NT2/D1 (cell line): ENCODE measurements around the gene CPM.

Source experiments
- DNase-seq: peaks from one replicate; pipeline ENCODE4 v3.0.0-alpha.2; 2011; ENCODE audit warnings: low read depth, low spot score
- H3K27me3 ChIP-seq: 2 replicates; pipeline ENCODE4 v1.6.0; 2011; ENCODE audit warnings: mild to moderate bottlenecking; ENCODE audit not compliant: insufficient read length, insufficient read depth
- H3K36me3 ChIP-seq: 2 replicates; pipeline ENCODE4 v1.6.1; 2011; ENCODE audit warnings: mild to moderate bottlenecking, low read length, mixed read lengths; ENCODE audit not compliant: insufficient read depth, insufficient read length
- H3K4me1 ChIP-seq: 2 replicates; pipeline ENCODE4 v1.5.1; 2011; ENCODE audit not compliant: insufficient read depth, insufficient read length
- H3K4me3 ChIP-seq: 2 replicates; pipeline ENCODE4 v1.5.1; 2011; ENCODE audit warnings: low read depth; ENCODE audit not compliant: insufficient read length
- H3K9ac ChIP-seq: 2 replicates; pipeline ENCODE4 v1.6.0; 2011; ENCODE audit warnings: low read depth; ENCODE audit not compliant: insufficient read length
- H3K9me3 ChIP-seq: 2 replicates; pipeline ENCODE4 v1.5.1; 2011; ENCODE audit warnings: mild to moderate bottlenecking, low read length; ENCODE audit not compliant: insufficient read depth
- SUZ12 ChIP-seq: IDR thresholded peaks from 2 replicates; pipeline ENCODE4 v1.6.1; 2011; ENCODE audit not compliant: insufficient read length, insufficient read depth; ENCODE audit errors: extremely low read depth
- YY1 ChIP-seq: IDR thresholded peaks from 2 replicates; pipeline ENCODE4 v1.6.1; 2011; ENCODE audit not compliant: insufficient read length, insufficient read depth
- ZNF274 ChIP-seq: IDR thresholded peaks from 2 replicates; pipeline ENCODE4 v1.6.1; 2011; ENCODE audit warnings: mild to moderate bottlenecking, low read depth, low read length

Gene CPM

GRCh38 chr12:68893201-68893600 lies 39.8 kb downstream of the CPM start:
- Histone ChIP-seq H3K27me3 (no peaks in the 10 kb centered on the region), H3K36me3 (no peaks in the 10 kb centered on the region), H3K4me3 (no peak overlapping the region), H3K4me1 (no peaks in the 10 kb centered on the region), H3K9ac (no peak overlapping the region), H3K9me3 (no peaks in the 10 kb centered on the region)
- TF ChIP-seq SUZ12 (no peak), ZNF274 (no peak), YY1 (no peak)
- no peak for DNase-seq

DNA sequence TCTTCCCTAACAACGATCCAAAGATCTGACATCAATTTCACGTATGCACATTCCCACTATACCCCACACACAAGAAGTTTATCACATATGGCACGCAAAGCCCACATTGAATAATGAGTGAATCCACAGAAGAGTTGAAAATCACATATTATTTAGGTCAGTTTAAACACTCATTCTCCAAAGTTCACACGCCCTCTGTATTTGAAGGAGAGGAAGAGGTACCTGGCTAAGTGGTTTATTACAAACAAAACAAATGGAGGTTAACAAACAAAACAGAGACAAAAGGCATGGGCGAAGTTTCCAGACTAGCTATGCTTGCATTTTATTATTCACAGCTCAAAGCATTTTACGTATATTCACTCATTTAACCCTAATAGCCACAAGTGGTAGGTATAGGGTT lies 41.8 kb downstream of the CPM start:
- TF ChIP-seq ZNF274, result no peak
- no peak for TF ChIP-seq YY1
- no peak for TF ChIP-seq SUZ12
- H3K4me1 ChIP-seq, result no peaks in the 10 kb centered on the region
- no peak for DNase-seq
- no peaks in the 10 kb centered on the region for H3K27me3 ChIP-seq
- H3K4me3 ChIP-seq, result no peak overlapping the region
- no peaks in the 10 kb centered on the region for H3K9me3 ChIP-seq
- no peaks in the 10 kb centered on the region for H3K36me3 ChIP-seq
- H3K9ac ChIP-seq, result no peak overlapping the region

- Histone ChIP-seq H3K9me3 (no peaks in the 10 kb centered on the region), H3K9ac (no peak overlapping the region), H3K4me1 (no peaks in the 10 kb centered on the region), H3K36me3 (no peaks in the 10 kb centered on the region), H3K27me3 (no peaks in the 10 kb centered on the region), H3K4me3 (no peak overlapping the region)
- DNase-seq, result no peak
- TF ChIP-seq ZNF274 (no peak), YY1 (no peak), SUZ12 (no peak)
Observed at GRCh38 chr12:68890701-68891113, 42.3 kb downstream of the CPM start.

DNA sequence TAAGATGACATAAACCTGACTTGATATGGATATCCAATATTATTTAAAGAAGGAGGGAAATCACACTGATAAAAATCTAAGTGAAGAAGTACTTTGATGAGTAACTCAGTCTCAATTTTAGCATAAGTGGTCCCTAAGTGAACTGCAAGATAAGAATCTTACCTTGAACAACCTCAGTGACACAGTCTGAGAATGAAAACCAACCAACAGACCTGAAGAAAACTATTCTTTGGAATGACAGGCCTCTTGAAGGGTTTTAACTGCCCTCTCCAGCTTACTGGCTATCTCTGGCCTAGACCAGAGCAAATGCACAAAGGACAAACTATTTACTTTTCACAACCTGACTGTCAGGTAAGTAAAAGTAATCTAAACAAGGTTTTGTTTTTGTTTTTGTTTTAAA lies 44.7 kb downstream of the CPM start:
- H3K9ac ChIP-seq, result no peak overlapping the region
- no peak for DNase-seq

GRCh38 chr12:68887641-68888040 lies 45.3 kb downstream of the CPM start:
- no peak for TF ChIP-seq SUZ12
- no peak for TF ChIP-seq YY1
- no peak for TF ChIP-seq ZNF274
- DNase-seq, result no peak
- Histone ChIP-seq H3K9me3 (no peaks in the 10 kb centered on the region), H3K36me3 (no peaks in the 10 kb centered on the region), H3K9ac (no peak overlapping the region), H3K4me1 (peaks cover 2% of the 10 kb centered on the region), H3K4me3 (no peak overlapping the region), H3K27me3 (no peaks in the 10 kb centered on the region)

More for the DNA sequence above, 44.7 kb downstream of the CPM start:
- Histone ChIP-seq H3K4me1 (peaks cover 2% of the 10 kb centered on the region), H3K4me3 (no peak overlapping the region), H3K36me3 (no peaks in the 10 kb centered on the region), H3K9me3 (no peaks in the 10 kb centered on the region), H3K27me3 (no peaks in the 10 kb centered on the region)
- TF ChIP-seq SUZ12, result no peak
- no peak for TF ChIP-seq YY1
- TF ChIP-seq ZNF274, result no peak

DNA sequence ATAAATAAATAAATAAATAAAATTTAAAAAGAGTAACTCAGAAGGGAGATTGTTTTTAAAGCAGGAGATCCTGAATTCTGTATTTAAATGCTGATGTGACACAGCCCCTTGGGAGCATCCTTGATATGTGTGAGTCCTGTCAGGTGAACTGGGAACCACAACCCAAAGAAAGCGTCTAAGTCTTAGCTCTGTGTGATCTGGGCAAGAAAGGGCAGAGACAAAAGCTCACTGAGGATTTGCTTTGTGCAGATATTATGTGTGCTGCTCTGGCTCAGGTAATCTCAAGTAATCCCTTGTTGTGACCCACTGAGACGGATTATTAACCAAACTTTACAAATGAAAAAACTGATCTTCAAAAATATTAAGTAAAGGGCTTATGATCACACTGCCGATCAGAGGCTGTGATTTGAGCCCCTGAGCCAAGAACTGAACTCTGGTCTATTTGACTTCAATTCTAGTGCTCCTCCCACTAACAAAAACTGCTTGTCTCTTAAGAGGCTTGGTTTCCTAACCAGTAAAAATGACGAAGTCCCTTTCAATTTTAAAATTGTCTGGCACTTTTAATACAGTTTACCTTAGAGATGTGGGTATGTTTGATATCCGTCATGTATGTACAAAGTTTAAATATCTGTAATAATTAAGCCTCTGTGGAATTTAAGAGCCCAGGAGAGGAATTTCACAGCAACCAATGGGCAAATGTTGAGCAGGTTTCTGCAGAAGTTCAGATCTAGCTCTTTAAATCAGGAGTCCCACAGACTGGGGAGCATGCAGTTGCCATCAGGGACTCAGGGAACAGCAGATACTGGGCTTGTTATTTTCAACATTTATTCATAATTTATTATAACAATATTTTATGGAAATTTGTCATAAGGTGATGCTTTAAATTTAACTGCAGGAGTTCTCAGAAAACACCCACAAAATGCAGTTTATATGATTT lies 46.1 kb downstream of the CPM start:
- Histone ChIP-seq H3K36me3 (no peaks in the 10 kb centered on the region), H3K4me3 (no peak overlapping the region), H3K9ac (no peak overlapping the region), H3K4me1 (peaks cover 2% of the 10 kb centered on the region), H3K27me3 (no peaks in the 10 kb centered on the region), H3K9me3 (no peaks in the 10 kb centered on the region)
- no peak for DNase-seq
- TF ChIP-seq ZNF274 (no peak), YY1 (no peak), SUZ12 (no peak)

GRCh38 chr12:68885381-68885780 lies 47.6 kb downstream of the CPM start:
- Histone ChIP-seq H3K9me3 (no peaks in the 10 kb centered on the region), H3K4me1 (peaks cover 2% of the 10 kb centered on the region), H3K36me3 (no peaks in the 10 kb centered on the region), H3K4me3 (no peak overlapping the region), H3K9ac (no peak overlapping the region), H3K27me3 (no peaks in the 10 kb centered on the region)
- no peak for TF ChIP-seq ZNF274
- no peak for TF ChIP-seq YY1
- no peak for TF ChIP-seq SUZ12
- DNase-seq, result no peak
